IMR-90 (cell line): ENCODE measurements around the gene ADD3. TPM values are rescaled to one million over a fixed set of nuclear protein-coding genes. Genes with fewer than 3 reads are reported as not detected.

Experiments used
- ATAC-seq: fragments of 200-7000 bp; cut with Tn5 transposase; 2 replicates; pipeline ENCODE4 v1.9.1; 2020; ENCODE audit warnings: low read depth, mild to moderate bottlenecking, moderate library complexity
- BruUV-seq: library from RNA; stranded (reverse); fragments of 400-500 nt; replicated peaks from 2 replicates; lab custom pipeline; 2021; lab: Mats Ljungman, UMichigan
- CTCF ChIA-PET: fragments of 300-600 bp; formaldehyde crosslinking; extraction: SDS; loops from one replicate; lab custom pipeline; 2021; ENCODE audit warnings: antibody characterized with exemption; lab: Yijun Ruan, JAX
- POLR2A ChIA-PET: fragments of 300-600 bp; sonication (Branson Sonifier 250); formaldehyde crosslinking; loops from one replicate; lab custom pipeline; 2022; ENCODE audit warnings: antibody characterized with exemption; ENCODE audit not compliant: unreplicated experiment; lab: Charles Lee
- DNase-seq: peaks from one replicate; pipeline ENCODE4 v3.0.0; 2013
- H2AFZ ChIP-seq: replicated peaks from 2 replicates; pipeline ENCODE3; 2013; ENCODE audit warnings: low read length, mild to moderate bottlenecking; ENCODE audit not compliant: poor library complexity
- H2AK5ac ChIP-seq: 2 replicates; pipeline ENCODE4 v1.6.1; 2013; ENCODE audit warnings: low read depth, low read length, inconsistent platforms
- H2AK9ac ChIP-seq: replicated peaks from 2 replicates; pipeline ENCODE3; 2013; ENCODE audit warnings: mild to moderate bottlenecking, low read depth, low read length, moderate library complexity; ENCODE audit not compliant: poor library complexity
- H2BK120ac ChIP-seq: 2 replicates; pipeline ENCODE4 v1.6.1; 2013; ENCODE audit warnings: low read depth, low read length, inconsistent platforms
- H2BK15ac ChIP-seq: 3 replicates; pipeline ENCODE4 v1.6.1; 2013; ENCODE audit warnings: low read depth, low read length, inconsistent platforms
- H2BK20ac ChIP-seq: 2 replicates; pipeline ENCODE4 v1.6.1; 2013; ENCODE audit warnings: low read depth, mild to moderate bottlenecking, inconsistent platforms, low read length, moderate library complexity
- H2BK5ac ChIP-seq: 2 replicates; pipeline ENCODE4 v1.6.1; 2013; ENCODE audit warnings: mild to moderate bottlenecking, low read depth, low read length, inconsistent platforms; ENCODE audit not compliant: poor library complexity, severe bottlenecking
- H3K14ac ChIP-seq: replicated peaks from 2 replicates; pipeline ENCODE4 v1.6.1; 2013; ENCODE audit warnings: low read depth, low read length, inconsistent platforms
- H3K18ac ChIP-seq: 2 replicates; pipeline ENCODE4 v1.6.1; 2013; ENCODE audit warnings: low read depth, low read length, control low read depth
- H3K23ac ChIP-seq: 2 replicates; pipeline ENCODE4 v1.6.1; 2013; ENCODE audit warnings: low read depth, low read length, inconsistent platforms
- H3K27ac ChIP-seq: 2 replicates; pipeline ENCODE4 v1.5.1; 2013; ENCODE audit warnings: mild to moderate bottlenecking, control low read depth, low read length; ENCODE audit not compliant: insufficient read depth
- H3K27me3 ChIP-seq: 2 replicates; pipeline ENCODE4 v1.6.1; 2013; ENCODE audit warnings: low read length; ENCODE audit not compliant: control insufficient read depth, insufficient read depth
- H3K36me3 ChIP-seq: 2 replicates; pipeline ENCODE4 v1.6.1; 2013; ENCODE audit warnings: low read length, mixed read lengths; ENCODE audit not compliant: control insufficient read depth, insufficient read depth
- H3K4ac ChIP-seq: 2 replicates; pipeline ENCODE4 v1.6.1; 2013; ENCODE audit warnings: low read depth, low read length, inconsistent platforms
- H3K4me1 ChIP-seq: 2 replicates; pipeline ENCODE4 v1.6.1; 2013; ENCODE audit warnings: low read length, mixed read lengths; ENCODE audit not compliant: control insufficient read depth, insufficient read depth
- H3K4me2 ChIP-seq: 2 replicates; pipeline ENCODE4 v1.6.1; 2013; ENCODE audit warnings: low read depth, mild to moderate bottlenecking, control low read depth, low read length, moderate library complexity
- H3K4me3 ChIP-seq: 2 replicates; pipeline ENCODE4 v1.5.1; 2013; ENCODE audit warnings: low read depth, mild to moderate bottlenecking, control low read depth, low read length, moderate library complexity; ENCODE audit not compliant: insufficient read depth
- H3K56ac ChIP-seq: 2 replicates; pipeline ENCODE4 v1.6.1; 2013; ENCODE audit warnings: low read length, inconsistent platforms; ENCODE audit not compliant: insufficient read depth; ENCODE audit errors: extremely low read depth
- H3K79me1 ChIP-seq, 2 experiments: 2 replicates each; pipeline ENCODE4 v1.6.1; 2013; ENCODE audit warnings: low read length in 2 of 2, inconsistent platforms in 1 of 2, low read depth in 1 of 2
- H3K9ac ChIP-seq: 2 replicates; pipeline ENCODE4 v1.6.1; 2013; ENCODE audit warnings: low read depth, low read length, control low read depth
- H3K9me1 ChIP-seq: 2 replicates; pipeline ENCODE4 v1.6.1; 2013; ENCODE audit warnings: low read length, inconsistent platforms; ENCODE audit not compliant: insufficient read depth
- H3K9me3 ChIP-seq: 2 replicates; pipeline ENCODE4 v1.6.1; 2013; ENCODE audit warnings: low read length; ENCODE audit not compliant: control insufficient read depth, insufficient read depth
- H4K20me1 ChIP-seq: 2 replicates; pipeline ENCODE4 v1.6.1; 2013; ENCODE audit warnings: low read length, inconsistent platforms; ENCODE audit not compliant: insufficient read depth
- H4K5ac ChIP-seq: 2 replicates; pipeline ENCODE4 v1.6.1; 2013; ENCODE audit warnings: mild to moderate bottlenecking, low read depth, low read length, control low read depth
- H4K8ac ChIP-seq, 2 experiments: 2 replicates each; pipeline ENCODE4 v1.6.1; 2013; ENCODE audit warnings: low read depth in 2 of 2, low read length in 2 of 2, control low read depth in 1 of 2, inconsistent platforms in 1 of 2
- H4K91ac ChIP-seq: 2 replicates; pipeline ENCODE4 v1.6.1; 2013; ENCODE audit warnings: low read depth, low read length, inconsistent platforms; ENCODE audit not compliant: insufficient read depth
- CTCF ChIP-seq: conservative IDR thresholded peaks from 2 replicates; pipeline ENCODE4 v1.5.1; 2012; ENCODE audit warnings: mild to moderate bottlenecking, low read depth, low read length, improper control_type of control experiment
- ELK1 ChIP-seq: fragments of 150-350 bp; IDR thresholded peaks from 2 replicates; pipeline ENCODE4 v1.6.1; 2016; ENCODE audit warnings: low read depth, mild to moderate bottlenecking, low read length, moderate library complexity, borderline replicate concordance
- MAFK ChIP-seq: IDR thresholded peaks from 2 replicates; pipeline ENCODE4 v1.6.1; 2012; ENCODE audit warnings: low read depth, low read length, improper control_type of control experiment
- NFE2L2 ChIP-seq: fragments of 150-350 bp; IDR thresholded peaks from 2 replicates; pipeline ENCODE4 v1.6.1; 2016; ENCODE audit warnings: low read depth, mild to moderate bottlenecking, low read length
- dilution Hi-C: fragments of 300-500 bp; cut with HindIII; formaldehyde crosslinking; loops from one replicate; pipeline ENCODE4 v1.14.3; 2018; ENCODE audit warnings: low sequenced_read_pairs; ENCODE audit not compliant: unreplicated experiment
- in situ Hi-C: fragments of 300-500 bp; cut with MboI; formaldehyde crosslinking; loops from 3 replicates; pipeline ENCODE4 v1.14.3; 2019; ENCODE audit warnings: low sequenced_read_pairs, inconsistent platforms, mixed read lengths
- intact Hi-C: fragments of 100-400 bp; cut with micrococcal nuclease; formaldehyde crosslinking; loops from 2 replicates; pipeline ENCODE4 v1.10.0; 2022
- polyA plus RNA-seq, 3 experiments: library from polyadenylated mRNA; depleted of rRNA; stranded (reverse); fragments of >200 nt; gene quantifications; 2 replicates each; pipeline ENCODE4 v1.2.3, GENCODE V29; 2012; ENCODE audit warnings: low replicate concordance in 1 of 3
- total RNA-seq: library from RNA; depleted of rRNA; stranded (reverse); fragments of >200 nt; gene quantifications from 2 replicates; pipeline ENCODE4 v1.2.3, GENCODE V29; 2012

Gene ADD3
- total and polyA plus RNA-seq, 2 of the 4 experiments (the other 2 are of a cell fraction), result 138 to 212 TPM

- no peak overlapping the region for H3K18ac ChIP-seq
- H4K91ac ChIP-seq, result no peak overlapping the region
- no peak overlapping the region for H2AK9ac ChIP-seq
- H3K27ac ChIP-seq, result no peak overlapping the region
- ATAC-seq (peak; percentile 53), DNase-seq (peak; percentile 53)
- TF ChIP-seq CTCF (no peak), NFE2L2 (peak; percentile 91), MAFK (peak; percentile 98), ELK1 (no peak)
- H2BK20ac ChIP-seq, result no peak overlapping the region
- POLR2A ChIA-PET, result no interaction called here
- 0 out of 2 replicates have a peak, but pooled peaks cover 3% of the 10 kb centered on the region for H3K9me1 ChIP-seq
- no peak overlapping the region for H4K5ac ChIP-seq
- no peaks in the 10 kb centered on the region for H3K9me3 ChIP-seq
- H2AK5ac ChIP-seq, result no peak overlapping the region
- no peak overlapping the region for H3K4me3 ChIP-seq
- CTCF ChIA-PET, result interaction anchor here (1.0 to 1.3 kb wide), 3 partner anchors 9 to 136 kb away, joined by 3 to 4 read pairs (median 4); no protein-coding TSS in a partner anchor
- H2AFZ ChIP-seq, result no peak overlapping the region
- no peak overlapping the region for H3K56ac ChIP-seq
- no peak overlapping the region for H2BK120ac ChIP-seq
- intact Hi-C loops (no loop called here), in situ Hi-C loops (no loop called here), dilution Hi-C loops (no loop called here)
- H3K4me2 ChIP-seq, result no peak overlapping the region
- no peak overlapping the region for H3K4ac ChIP-seq
- H4K8ac ChIP-seq, result no peak overlapping the region
- no peak overlapping the region for H3K14ac ChIP-seq
- H4K20me1 ChIP-seq, result no peaks in the 10 kb centered on the region
- no peak overlapping the region for H3K9ac ChIP-seq
- no peak overlapping the region for H3K23ac ChIP-seq
- H2BK5ac ChIP-seq, result no peak overlapping the region
- BruUV-seq, result no TSS peak
- H3K27me3 ChIP-seq, result no peaks in the 10 kb centered on the region
- no peaks in the 10 kb centered on the region; the same call in 1 of the 2 replicates for H3K36me3 ChIP-seq
- peaks cover 8 to 55% of the 10 kb centered on the region in 2 experiments for H3K79me1 ChIP-seq
- no peak overlapping the region for H2BK15ac ChIP-seq
- peaks cover 5% of the 10 kb centered on the region; the same call in 1 of the 2 replicates for H3K4me1 ChIP-seq
Measured at GRCh38 chr10:110083884-110084283, 76.1 kb downstream of the ADD3 start.
